ENCODE data around the gene ZNF213.

ZNF213 gene

GRCh38 chr16:3122926-3123570 lies 11.8 kb upstream of the ZNF213 start:
- Histone ChIP-seq H4K20me1 (ENCODE audit: insufficient read depth, low read length) (no peaks in the 10 kb centered on the region), H3K9me3 (ENCODE audit: low read length) (no peaks in the 10 kb centered on the region), H3K27ac (ENCODE audit: low read depth, low read length, poor library complexity, severe bottlenecking) (no peak overlapping the region), H3K4me3 (ENCODE audit: low read depth, low read length, poor library complexity, severe bottlenecking) (no peak overlapping the region), H2AFZ (ENCODE audit: low read length) (no peak overlapping the region), H3K9me2 (ENCODE audit: low read depth, low read length) (no peaks in the 10 kb centered on the region), H3K36me3 (ENCODE audit: insufficient read depth, low read length) (peaks cover 9% of the 10 kb centered on the region; the same call in 1 of the 2 replicates), H3F3A (ENCODE audit: insufficient read depth, low read length) (no peaks in the 10 kb centered on the region), H3K9ac (ENCODE audit: low read length) (no peak overlapping the region), H3K4me2 (ENCODE audit: low read length) (0 out of 2 replicates have a peak overlapping the region, but pooled peaks have one; percentile 95), H3K4me1 (ENCODE audit: insufficient read depth, low read length, severe bottlenecking) (peaks cover 13% of the 10 kb centered on the region), H3K27me3 (ENCODE audit: insufficient read depth, low read length) (0 out of 2 replicates have a peak, but pooled peaks cover 4% of the 10 kb centered on the region), H3K79me2 (ENCODE audit: insufficient read depth, low read length) (no peaks in the 10 kb centered on the region)
- TF ChIP-seq, protein P1, sequence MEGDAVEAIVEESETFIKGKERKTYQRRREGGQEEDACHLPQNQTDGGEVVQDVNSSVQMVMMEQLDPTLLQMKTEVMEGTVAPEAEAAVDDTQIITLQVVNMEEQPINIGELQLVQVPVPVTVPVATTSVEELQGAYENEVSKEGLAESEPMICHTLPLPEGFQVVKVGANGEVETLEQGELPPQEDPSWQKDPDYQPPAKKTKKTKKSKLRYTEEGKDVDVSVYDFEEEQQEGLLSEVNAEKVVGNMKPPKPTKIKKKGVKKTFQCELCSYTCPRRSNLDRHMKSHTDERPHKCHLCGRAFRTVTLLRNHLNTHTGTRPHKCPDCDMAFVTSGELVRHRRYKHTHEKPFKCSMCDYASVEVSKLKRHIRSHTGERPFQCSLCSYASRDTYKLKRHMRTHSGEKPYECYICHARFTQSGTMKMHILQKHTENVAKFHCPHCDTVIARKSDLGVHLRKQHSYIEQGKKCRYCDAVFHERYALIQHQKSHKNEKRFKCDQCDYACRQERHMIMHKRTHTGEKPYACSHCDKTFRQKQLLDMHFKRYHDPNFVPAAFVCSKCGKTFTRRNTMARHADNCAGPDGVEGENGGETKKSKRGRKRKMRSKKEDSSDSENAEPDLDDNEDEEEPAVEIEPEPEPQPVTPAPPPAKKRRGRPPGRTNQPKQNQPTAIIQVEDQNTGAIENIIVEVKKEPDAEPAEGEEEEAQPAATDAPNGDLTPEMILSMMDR (IDR thresholded peaks at IDR 0.05; ENCODE audit: low read length) = no peak
- TF ChIP-seq EZH2 (IDR thresholded peaks at IDR 0.05; ENCODE audit: borderline replicate concordance, low read length) = no peak

DNA sequence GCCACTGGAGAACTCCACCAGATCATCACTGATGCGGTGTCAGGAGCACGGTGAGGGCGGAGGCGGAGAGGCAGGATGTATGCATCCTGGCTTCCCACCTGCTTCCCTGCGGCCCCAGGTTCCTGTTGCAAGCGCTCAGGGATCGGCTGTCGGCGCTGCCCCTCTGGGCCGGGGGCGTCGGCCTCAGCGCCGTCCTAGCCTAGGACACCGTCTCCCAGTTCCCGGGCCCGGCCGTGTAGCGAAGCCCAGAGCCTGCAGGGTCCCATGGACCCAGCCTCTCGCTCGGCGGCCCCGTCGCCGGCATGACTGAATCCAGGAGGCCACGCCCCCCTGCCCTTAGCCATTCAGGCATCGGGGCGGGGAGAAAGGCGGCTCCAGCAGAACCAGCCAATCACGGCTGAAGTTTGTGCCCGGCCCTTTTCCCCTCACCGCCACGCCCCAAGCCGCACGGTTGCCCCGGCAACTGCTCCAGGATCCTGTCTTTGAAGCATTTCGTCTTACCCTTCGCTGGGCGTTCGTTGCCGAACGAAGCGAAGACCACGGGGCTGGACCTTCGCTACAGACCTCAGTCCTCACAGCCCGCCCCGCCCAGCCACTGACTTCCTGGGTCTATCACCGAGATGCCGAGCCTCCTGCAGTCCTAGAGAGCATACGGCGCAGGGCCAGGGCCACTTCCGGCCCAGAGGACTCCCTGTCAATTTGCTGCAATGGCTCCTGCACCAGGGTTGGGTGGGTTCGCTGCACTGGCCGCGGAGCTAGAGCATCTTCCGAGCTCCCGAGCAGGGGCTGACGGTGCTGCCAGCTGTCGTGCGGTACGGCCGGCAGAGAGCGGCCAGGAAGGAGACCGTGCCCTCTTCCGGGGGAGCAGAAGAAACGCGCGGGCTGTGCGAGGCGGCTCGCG lies 10.6 kb upstream of the ZNF213 start:
- no peaks in the 10 kb centered on the region for H3K9me3 ChIP-seq (ENCODE audit: low read length)
- no peaks in the 10 kb centered on the region for H3F3A ChIP-seq (ENCODE audit: insufficient read depth, low read length)
- H2AFZ ChIP-seq (ENCODE audit: low read length) = no peak overlapping the region
- no peaks in the 10 kb centered on the region for H3K27me3 ChIP-seq (ENCODE audit: insufficient read depth, low read length)
- H3K4me3 ChIP-seq (ENCODE audit: low read depth, low read length, poor library complexity, severe bottlenecking) = peak overlapping the region; percentile 85
- TF ChIP-seq, protein P1 (IDR thresholded peaks at IDR 0.05; ENCODE audit: low read length) = peak; percentile 20; the same call in 1 of the 2 replicates
- no peak for TF ChIP-seq EZH2 (IDR thresholded peaks at IDR 0.05; ENCODE audit: borderline replicate concordance, low read length)
- H3K27ac ChIP-seq (ENCODE audit: low read depth, low read length, poor library complexity, severe bottlenecking) = peak overlapping the region; percentile 54
- H3K4me1 ChIP-seq (ENCODE audit: insufficient read depth, low read length, severe bottlenecking) = peaks cover 22% of the 10 kb centered on the region
- H3K36me3 ChIP-seq (ENCODE audit: insufficient read depth, low read length) = peaks cover 9% of the 10 kb centered on the region; the same call in 1 of the 2 replicates
- H4K20me1 ChIP-seq (ENCODE audit: insufficient read depth, low read length) = no peaks in the 10 kb centered on the region
- no peaks in the 10 kb centered on the region for H3K9me2 ChIP-seq (ENCODE audit: low read depth, low read length)
- no peaks in the 10 kb centered on the region for H3K79me2 ChIP-seq (ENCODE audit: insufficient read depth, low read length)
- peak overlapping the region; percentile 57 for H3K9ac ChIP-seq (ENCODE audit: low read length)
- peak overlapping the region; percentile 95 for H3K4me2 ChIP-seq (ENCODE audit: low read length)

GRCh38 chr16:3127745-3128144 lies 7.1 kb upstream of the ZNF213 start:
- H3K27ac ChIP-seq (ENCODE audit: low read depth, low read length, poor library complexity, severe bottlenecking) = no peak overlapping the region
- no peaks in the 10 kb centered on the region for H4K20me1 ChIP-seq (ENCODE audit: insufficient read depth, low read length)
- H3K79me2 ChIP-seq (ENCODE audit: insufficient read depth, low read length) = no peaks in the 10 kb centered on the region
- H3K4me2 ChIP-seq (ENCODE audit: low read length) = no peak overlapping the region
- no peaks in the 10 kb centered on the region for H3K9me2 ChIP-seq (ENCODE audit: low read depth, low read length)
- H3K4me3 ChIP-seq (ENCODE audit: low read depth, low read length, poor library complexity, severe bottlenecking) = no peak overlapping the region
- H2AFZ ChIP-seq (ENCODE audit: low read length) = no peak overlapping the region
- H3F3A ChIP-seq (ENCODE audit: insufficient read depth, low read length) = peaks cover 4% of the 10 kb centered on the region; the same call in 1 of the 2 replicates
- TF ChIP-seq, protein P1 (IDR thresholded peaks at IDR 0.05; ENCODE audit: low read length) = no peak
- no peak for TF ChIP-seq EZH2 (IDR thresholded peaks at IDR 0.05; ENCODE audit: borderline replicate concordance, low read length)
- H3K27me3 ChIP-seq (ENCODE audit: insufficient read depth, low read length) = no peaks in the 10 kb centered on the region
- H3K36me3 ChIP-seq (ENCODE audit: insufficient read depth, low read length) = peaks cover 20% of the 10 kb centered on the region; the same call in 1 of the 2 replicates
- no peak overlapping the region; the same call in 1 of the 2 replicates for H3K9ac ChIP-seq (ENCODE audit: low read length)
- peaks cover 31% of the 10 kb centered on the region for H3K4me1 ChIP-seq (ENCODE audit: insufficient read depth, low read length, severe bottlenecking)
- no peaks in the 10 kb centered on the region for H3K9me3 ChIP-seq (ENCODE audit: low read length)

All from OCI-LY1 (cell line).